GM04503 (cell line): ENCODE results near the gene MIEN1.
"Not testable (repeated sequence)": the region's sequence is repeated elsewhere in the genome, so short reads cannot be mapped to it uniquely, and the experiment has no call there.

Experiments used
- DNase-seq: peaks from one replicate; pipeline ENCODE4 v3.0.0-alpha.2; 2012; ENCODE audit warnings: low read depth

Gene MIEN1

GRCh38 chr17:39730095-39730921 lies at the start of gene MIEN1:
MIEN1 (minus strand) TSS chr17:39730532; CDS start chr17:39730495, 37 bp downstream.
- peak; percentile 15 for DNase-seq

GRCh38 chr17:39777534-39778365 lies 47.4 kb upstream of the MIEN1 start:
- DNase-seq = no peak

GRCh38 chr17:39776252-39776651 lies 45.9 kb upstream of the MIEN1 start:
- no peak for DNase-seq

GRCh38 chr17:39775031-39775430 lies 44.7 kb upstream of the MIEN1 start:
- no peak for DNase-seq

GRCh38 chr17:39774047-39774446 lies 43.7 kb upstream of the MIEN1 start:
- DNase-seq = no peak

- no peak for DNase-seq
Observed at GRCh38 chr17:39772987-39773934, 42.9 kb upstream of the MIEN1 start.

GRCh38 chr17:39772415-39772814 lies 42.1 kb upstream of the MIEN1 start:
- DNase-seq = no peak

- no peak for DNase-seq
Observed at GRCh38 chr17:39769974-39770587, 39.7 kb upstream of the MIEN1 start.

GRCh38 chr17:39767147-39767546 lies 36.8 kb upstream of the MIEN1 start:
- no peak for DNase-seq

- DNase-seq = no peak
Observed at GRCh38 chr17:39765766-39766165, 35.4 kb upstream of the MIEN1 start.

- DNase-seq = no peak
Observed at GRCh38 chr17:39765175-39765574, 34.8 kb upstream of the MIEN1 start.

- DNase-seq = not testable (repeated sequence)
Observed at GRCh38 chr17:39764171-39764570, 33.8 kb upstream of the MIEN1 start.

- no peak for DNase-seq
Observed at GRCh38 chr17:39763051-39763820, 32.9 kb upstream of the MIEN1 start.

- DNase-seq = no peak
Observed at GRCh38 chr17:39761861-39762496, 31.6 kb upstream of the MIEN1 start.

- no peak for DNase-seq
Observed at GRCh38 chr17:39759204-39759603, 28.9 kb upstream of the MIEN1 start.

GRCh38 chr17:39757931-39758873 lies 27.9 kb upstream of the MIEN1 start:
- no peak for DNase-seq

GRCh38 chr17:39757176-39757662 lies 26.9 kb upstream of the MIEN1 start:
- DNase-seq = no peak

- DNase-seq = no peak
Observed at GRCh38 chr17:39756380-39757079, 26.2 kb upstream of the MIEN1 start.
